ENCODE results near the gene SMARCC1. TPM values are rescaled to one million over a fixed set of nuclear protein-coding genes. Genes with fewer than 3 reads are reported as not detected.

SMARCC1 gene
- total RNA-seq, 8 experiments from 2014 or later, result 35.9 to 114 (median 55.4) TPM

DNA sequence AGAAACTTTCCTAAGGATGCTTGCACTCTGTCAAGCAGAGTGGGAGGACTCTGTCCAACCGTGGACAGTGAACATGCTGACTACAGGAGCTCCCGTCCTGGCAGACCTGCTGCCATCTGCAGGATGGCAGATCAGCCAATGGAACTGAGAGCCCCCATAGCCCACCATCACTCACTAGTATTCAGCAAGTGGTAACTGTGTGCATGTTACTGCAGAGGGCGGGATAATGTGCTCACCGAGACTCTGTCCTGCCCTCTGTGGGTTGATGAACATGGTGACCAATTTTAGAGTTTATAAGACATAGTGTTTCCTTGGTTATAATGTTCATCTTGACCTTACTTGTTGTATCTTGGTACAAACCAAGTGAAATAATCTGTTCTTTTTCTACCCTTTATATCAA, 214.5 kb downstream of the SMARCC1 start:
- in situ Hi-C loops (cut with MboI; ENCODE audit: low pct_unique_long_range_greater_than_20kb in 2 of 9, low sequenced_read_pairs in 9 of 9, unreplicated experiment in 9 of 9), result no loop called here
- ATAC-seq (replicated peaks in 6 of 8), result no peak
- no peak overlapping the region for H3K27ac ChIP-seq
- H3K4me1 ChIP-seq (replicated peaks in 1 of 2), result peaks cover 10 to 13% of the 10 kb centered on the region in 2 donors
- no peak overlapping the region for H3K4me3 ChIP-seq
- 46 to 100% (median 86%) methylated on average over 1 to 4 of the region's 4 CpGs; no CpG with 5 or more reads in 2 of the 10 experiments for WGBS, 10 experiments

DNA sequence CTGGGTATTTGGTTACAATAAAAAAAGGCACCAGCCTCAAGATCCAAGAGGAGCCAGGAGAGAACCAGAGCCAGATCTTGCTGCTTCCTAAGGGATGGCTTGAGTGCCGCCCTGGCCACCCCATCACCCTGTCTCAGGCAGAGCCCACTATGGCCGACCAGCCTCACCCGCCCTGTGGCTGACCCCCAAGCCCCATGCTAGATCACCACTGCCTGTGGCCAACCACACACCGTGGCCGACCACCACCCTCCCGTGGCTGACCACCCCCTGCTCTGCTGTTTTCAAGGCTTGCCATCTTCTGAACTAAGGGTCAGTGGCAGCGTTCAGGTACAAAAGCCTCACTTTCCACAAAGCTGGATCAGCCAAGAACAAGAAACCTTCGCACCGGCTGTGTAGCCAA, 215.0 kb downstream of the SMARCC1 start:
- no peak overlapping the region for H3K27ac ChIP-seq
- H3K4me1 ChIP-seq (replicated peaks in 1 of 2), result peaks cover 5 to 8% of the 10 kb centered on the region in 2 donors
- WGBS, 10 experiments, result 20 to 100% (median 72%) methylated on average over 1 to 7 of the region's 9 CpGs; no CpG with 5 or more reads in 6 of the 10 experiments
- ATAC-seq (replicated peaks in 6 of 8), result no peak
- H3K4me3 ChIP-seq, result no peak overlapping the region
- in situ Hi-C loops (cut with MboI; ENCODE audit: low pct_unique_long_range_greater_than_20kb in 2 of 9, low sequenced_read_pairs in 9 of 9, unreplicated experiment in 9 of 9), result no loop called here

DNA sequence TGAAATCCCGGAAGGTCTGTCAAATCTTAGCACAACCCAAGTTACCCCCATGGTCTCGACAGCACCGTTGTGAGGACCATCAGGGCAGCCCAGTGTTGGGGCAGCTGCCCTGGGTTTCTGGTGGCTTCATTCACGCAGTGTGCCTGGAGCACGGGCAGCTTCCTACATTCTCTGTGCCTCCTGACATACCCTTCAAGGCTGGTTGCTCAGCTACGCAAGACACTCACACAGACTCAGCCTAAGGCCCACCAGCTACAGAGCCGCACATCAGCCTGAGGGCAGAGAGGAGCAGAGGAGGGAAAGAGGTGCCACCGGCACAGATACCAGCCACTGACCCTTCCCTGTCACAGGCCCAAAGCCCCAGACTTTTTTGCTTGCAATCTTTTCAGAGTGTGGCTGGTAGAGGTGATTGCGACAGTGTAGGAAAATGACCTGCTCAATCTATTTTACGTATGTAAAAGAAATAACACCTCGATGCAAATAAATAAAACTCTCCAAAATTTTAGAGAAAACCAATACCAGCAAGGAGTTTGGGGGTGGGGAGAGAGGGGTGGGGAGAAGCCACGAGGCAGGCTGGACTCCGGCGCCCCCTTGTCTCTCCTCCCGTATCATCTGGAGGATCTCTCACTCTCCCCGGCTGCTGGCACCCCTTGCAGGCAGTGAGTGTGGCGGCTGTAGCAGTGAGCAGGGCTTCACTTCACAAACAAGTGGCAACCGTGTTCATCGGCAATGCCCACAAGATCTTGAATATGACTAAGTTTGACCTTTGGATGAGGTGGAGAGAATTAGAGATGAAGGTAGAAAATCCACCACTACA, 215.8 kb downstream of the SMARCC1 start:
- Histone ChIP-seq H3K27ac (no peak overlapping the region), H3K4me3 (no peak overlapping the region), H3K4me1 (replicated peaks in 1 of 2) (peaks cover 0 to 5% of the 10 kb centered on the region in 2 donors)
- WGBS, 10 experiments, result 0 to 100% (median 84%) methylated on average over 1 to 9 of the region's 19 CpGs; no CpG with 5 or more reads in 1 of the 10 experiments
- ATAC-seq (replicated peaks in 6 of 8), result peak in 3 of 8 experiments; percentile 15 to 99 (median 61)
- in situ Hi-C loops (cut with MboI; ENCODE audit: low pct_unique_long_range_greater_than_20kb in 2 of 9, low sequenced_read_pairs in 9 of 9, unreplicated experiment in 9 of 9), result no loop called here

DNA sequence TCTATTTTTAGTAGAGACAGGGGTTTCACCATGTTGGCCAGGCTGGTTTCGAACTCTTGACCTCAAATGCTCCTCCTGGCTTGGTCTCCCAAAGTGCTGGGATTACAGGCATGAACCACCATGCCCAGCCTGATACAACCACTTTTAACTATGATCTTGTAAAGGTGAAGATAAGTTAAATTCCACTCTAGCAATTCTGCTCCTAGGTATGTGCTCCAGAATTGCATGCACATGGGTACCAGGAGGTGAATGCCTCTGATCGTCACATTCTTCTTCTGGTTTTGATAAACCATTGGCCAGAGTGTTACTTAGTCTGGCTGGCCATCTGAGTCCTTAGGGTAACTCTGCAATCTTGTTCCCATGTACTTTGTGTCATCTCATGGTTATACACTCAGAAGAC, 225.3 kb downstream of the SMARCC1 start:
- H3K4me3 ChIP-seq, result no peak overlapping the region
- in situ Hi-C loops (cut with MboI; ENCODE audit: low pct_unique_long_range_greater_than_20kb in 2 of 9, low sequenced_read_pairs in 9 of 9, unreplicated experiment in 9 of 9), result no loop called here
- H3K27ac ChIP-seq, result no peak overlapping the region
- WGBS, 10 experiments, result 40 to 100% (median 86%) methylated on average over 1 to 2 of the region's 2 CpGs; no CpG with 5 or more reads in 3 of the 10 experiments
- H3K4me1 ChIP-seq (replicated peaks in 1 of 2), result no peaks in the 10 kb centered on the region
- no peak for ATAC-seq (replicated peaks in 6 of 8)

DNA sequence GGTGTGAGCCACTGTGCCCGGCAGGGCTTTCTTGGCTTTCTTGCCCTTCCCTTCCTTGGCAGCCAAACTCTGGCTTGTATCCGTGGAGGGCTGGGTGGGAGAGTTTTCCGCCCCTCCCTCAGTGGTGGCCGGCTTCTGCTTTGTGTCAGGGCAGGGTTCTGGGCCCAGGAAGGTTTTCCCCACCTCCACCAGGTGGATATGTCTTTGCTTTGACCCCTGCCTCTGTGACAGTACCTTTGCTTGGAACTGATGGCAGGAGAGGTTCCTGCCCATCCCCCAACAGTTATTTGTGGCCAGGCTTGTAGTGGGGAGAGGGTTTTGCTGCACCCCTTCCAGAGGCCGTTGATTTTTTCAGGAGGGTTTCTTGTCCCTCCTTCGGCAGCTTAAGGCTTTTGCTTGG, 227.4 kb downstream of the SMARCC1 start:
- Histone ChIP-seq H3K27ac (no peak overlapping the region), H3K4me1 (replicated peaks in 1 of 2) (no peaks in the 10 kb centered on the region), H3K4me3 (no peak overlapping the region)
- in situ Hi-C loops (cut with MboI; ENCODE audit: low pct_unique_long_range_greater_than_20kb in 2 of 9, low sequenced_read_pairs in 9 of 9, unreplicated experiment in 9 of 9), result no loop called here
- 60 to 100% (median 100%) methylated on average over 1 to 4 of the region's 6 CpGs; no CpG with 5 or more reads in 3 of the 10 experiments for WGBS, 10 experiments
- ATAC-seq (replicated peaks in 6 of 8), result no peak

- 20 to 68% (median 52%) methylated on average over 1 to 6 of the region's 7 CpGs; no CpG with 5 or more reads in 4 of the 10 experiments for WGBS, 10 experiments
- H3K4me3 ChIP-seq, result no peak overlapping the region
- no peaks in the 10 kb centered on the region for H3K4me1 ChIP-seq (replicated peaks in 1 of 2)
- no peak overlapping the region for H3K27ac ChIP-seq
- in situ Hi-C loops (cut with MboI; ENCODE audit: low pct_unique_long_range_greater_than_20kb in 2 of 9, low sequenced_read_pairs in 9 of 9, unreplicated experiment in 9 of 9), result no loop called here
- ATAC-seq (replicated peaks in 6 of 8), result peak in 5 of 8 experiments; percentile 33 to 58 (median 44)
These were observed 228.3 kb downstream of the SMARCC1 start for GRCh38 chr3:47553407-47553806.

DNA sequence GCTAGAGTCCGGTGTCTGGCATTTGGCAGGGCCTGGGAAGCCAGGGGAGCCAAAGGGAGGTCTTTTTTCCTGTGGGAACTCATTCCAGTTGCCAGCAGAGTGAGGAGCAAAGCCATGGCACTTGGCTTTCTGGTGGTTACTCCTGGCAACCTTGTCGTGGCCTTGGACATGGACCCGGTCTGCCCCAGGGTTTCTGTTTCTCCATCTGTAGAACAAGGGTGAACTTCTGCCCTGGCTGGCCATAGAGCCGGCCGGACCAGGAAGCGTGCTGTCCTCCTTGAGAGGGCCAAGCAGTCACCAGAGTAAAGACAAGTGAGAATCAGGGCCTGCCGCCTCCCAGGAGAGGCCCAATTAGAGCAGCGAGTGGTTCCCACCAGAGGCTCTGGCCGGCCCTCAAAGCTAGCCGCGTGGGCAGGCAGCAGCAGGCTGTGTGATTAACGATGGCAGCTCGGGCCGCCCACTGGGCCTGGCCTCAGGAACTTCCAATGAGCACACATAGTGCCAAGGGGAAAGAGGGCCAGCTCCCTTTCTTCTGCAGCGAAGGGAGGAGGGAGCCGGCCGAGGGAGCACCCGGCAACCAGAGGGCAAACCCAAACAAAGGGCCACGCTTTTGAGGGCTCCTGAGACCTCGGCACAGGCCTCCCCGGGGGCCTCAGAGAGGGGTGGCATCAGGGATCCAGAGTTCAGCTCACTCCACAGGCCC, 239.1 kb downstream of the SMARCC1 start:
- peak; percentile 82 to 99 (median 98) for ATAC-seq (replicated peaks in 6 of 8)
- peaks cover 11 to 14% of the 10 kb centered on the region in 2 donors for H3K4me1 ChIP-seq (replicated peaks in 1 of 2)
- H3K27ac ChIP-seq, result peak overlapping the region in 1 of 2 donors; percentile 19
- in situ Hi-C loops (cut with MboI; ENCODE audit: low pct_unique_long_range_greater_than_20kb in 2 of 9, low sequenced_read_pairs in 9 of 9, unreplicated experiment in 9 of 9), result loop anchor here in 1 of 9 experiments (25.0 kb wide), 1 partner anchor 245 kb away; the partner anchor contains the start of gene SMARCC1
- H3K4me3 ChIP-seq, result no peak overlapping the region
- 20 to 100% (median 60%) methylated on average over 1 to 8 of the region's 21 CpGs; no CpG with 5 or more reads in 1 of the 10 experiments for WGBS, 10 experiments

DNA sequence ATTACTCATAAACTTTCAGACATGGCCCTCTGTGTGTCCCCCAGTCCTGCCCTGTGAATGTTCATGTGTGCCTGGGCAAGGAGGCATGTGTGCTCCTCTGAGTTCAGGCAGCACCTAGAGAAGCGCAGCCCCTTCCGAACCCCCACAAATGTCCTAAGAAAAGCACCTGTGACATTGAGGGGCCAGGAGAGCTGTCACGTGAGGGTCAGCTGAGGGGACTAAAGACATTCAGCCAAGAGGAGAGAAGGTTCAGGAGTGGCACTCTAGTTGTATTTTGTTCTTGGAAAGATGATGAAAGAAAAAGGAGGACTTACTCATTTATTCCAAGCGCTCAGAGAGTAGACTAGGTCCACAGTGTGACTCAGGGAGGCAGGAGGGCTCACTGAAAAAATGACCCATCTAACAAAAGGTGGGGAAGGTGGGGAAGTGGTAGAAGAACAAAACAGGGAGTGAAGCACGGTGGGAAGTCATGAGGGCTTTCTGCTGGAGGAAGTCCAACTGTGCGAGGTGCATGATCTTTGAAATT, 240.0 kb downstream of the SMARCC1 start:
- no peak overlapping the region for H3K27ac ChIP-seq
- ATAC-seq (replicated peaks in 6 of 8), result no peak
- H3K4me1 ChIP-seq (replicated peaks in 1 of 2), result peaks cover 11 to 14% of the 10 kb centered on the region in 2 donors
- in situ Hi-C loops (cut with MboI; ENCODE audit: low pct_unique_long_range_greater_than_20kb in 2 of 9, low sequenced_read_pairs in 9 of 9, unreplicated experiment in 9 of 9), result loop anchor here in 1 of 9 experiments (25.0 kb wide), 1 partner anchor 246 kb away; the partner anchor contains the start of gene SMARCC1
- no peak overlapping the region for H3K4me3 ChIP-seq
- 40 to 100% (median 67%) methylated on average over 2 to 3 of the region's 6 CpGs; no CpG with 5 or more reads in 1 of the 10 experiments for WGBS, 10 experiments

GRCh38 chr3:47540281-47540680, 241.4 kb downstream of the SMARCC1 start:
- in situ Hi-C loops (cut with MboI; ENCODE audit: low pct_unique_long_range_greater_than_20kb in 2 of 9, low sequenced_read_pairs in 9 of 9, unreplicated experiment in 9 of 9), result loop anchor here in 1 of 9 experiments (25.0 kb wide), 1 partner anchor 247 kb away; the partner anchor contains the start of gene SMARCC1
- Histone ChIP-seq H3K27ac (no peak overlapping the region), H3K4me3 (no peak overlapping the region), H3K4me1 (replicated peaks in 1 of 2) (peaks cover 11 to 14% of the 10 kb centered on the region in 2 donors)
- ATAC-seq (replicated peaks in 6 of 8), result no peak
- 76 to 100% (median 100%) methylated on average over 1 to 4 of the region's 4 CpGs; no CpG with 5 or more reads in 1 of the 10 experiments for WGBS, 10 experiments

DNA sequence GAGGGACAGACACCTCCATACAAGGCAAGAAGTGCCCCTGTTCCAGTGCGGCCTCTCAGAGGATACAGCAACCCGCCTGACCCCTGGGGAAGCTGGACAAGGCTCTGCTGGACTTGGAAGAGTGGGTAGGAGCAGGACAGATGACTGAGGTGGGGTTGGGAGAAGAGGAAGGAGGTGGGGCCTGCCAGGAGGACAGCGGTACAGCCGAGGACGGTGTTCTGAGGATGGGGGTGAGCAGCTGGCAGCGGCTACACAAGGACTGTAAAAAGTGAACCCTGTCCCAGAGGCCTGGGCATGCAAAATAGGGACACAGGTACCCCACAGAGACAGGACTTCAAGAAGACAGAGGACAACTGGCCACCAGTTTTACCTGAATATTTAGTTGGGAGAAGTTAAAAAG, 244.7 kb downstream of the SMARCC1 start:
- 50 to 100% (median 70%) methylated on average over 1 to 5 of the region's 6 CpGs; no CpG with 5 or more reads in 3 of the 10 experiments for WGBS, 10 experiments
- in situ Hi-C loops (cut with MboI; ENCODE audit: low pct_unique_long_range_greater_than_20kb in 2 of 9, low sequenced_read_pairs in 9 of 9, unreplicated experiment in 9 of 9), result loop anchor here in 1 of 9 experiments (25.0 kb wide), 1 partner anchor 250 kb away; the partner anchor contains the start of gene SMARCC1
- no peak for ATAC-seq (replicated peaks in 6 of 8)
- no peaks in the 10 kb centered on the region for H3K4me1 ChIP-seq (replicated peaks in 1 of 2)
- no peak overlapping the region for H3K27ac ChIP-seq
- H3K4me3 ChIP-seq, result no peak overlapping the region

DNA sequence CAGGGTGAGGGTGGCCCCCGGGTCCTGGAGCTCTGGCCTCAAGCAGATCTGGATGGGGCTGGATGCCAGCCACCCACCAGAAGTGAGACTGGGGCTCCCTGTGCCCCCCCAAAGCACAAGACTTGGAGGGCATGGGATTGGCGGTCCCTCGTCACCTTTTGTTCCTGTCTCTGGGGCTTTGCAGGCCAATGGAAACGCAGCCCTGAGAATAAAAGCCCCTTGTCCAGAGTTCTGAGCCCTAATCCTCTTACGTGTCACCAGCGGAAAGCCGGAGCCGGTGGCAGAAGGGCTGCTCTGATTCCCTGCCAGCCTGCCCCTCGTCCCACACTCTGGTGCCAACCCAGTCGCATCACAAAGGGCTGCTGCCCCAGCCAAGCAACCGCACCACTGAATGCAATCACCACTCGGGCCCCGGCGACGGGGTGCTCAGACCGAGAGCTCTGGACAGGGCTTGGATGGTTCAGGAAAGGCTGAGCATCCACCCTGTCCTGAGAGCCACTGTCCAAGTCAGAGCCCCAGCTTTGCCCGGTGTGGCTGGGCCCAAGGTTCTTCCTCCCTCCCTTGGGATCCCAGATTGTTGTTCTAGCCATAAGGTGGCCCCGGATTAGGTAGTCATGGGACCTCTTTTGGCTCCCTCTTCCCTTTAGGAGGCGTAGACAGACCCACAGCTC, 245.3 kb downstream of the SMARCC1 start:
- no peak overlapping the region for H3K27ac ChIP-seq
- H3K4me1 ChIP-seq (replicated peaks in 1 of 2), result no peaks in the 10 kb centered on the region
- in situ Hi-C loops (cut with MboI; ENCODE audit: low pct_unique_long_range_greater_than_20kb in 2 of 9, low sequenced_read_pairs in 9 of 9, unreplicated experiment in 9 of 9), result loop anchor here in 1 of 9 experiments (25.0 kb wide), 1 partner anchor 251 kb away; the partner anchor contains the start of gene SMARCC1
- 40 to 100% (median 92%) methylated on average over 1 to 7 of the region's 19 CpGs; no CpG with 5 or more reads in 3 of the 10 experiments for WGBS, 10 experiments
- H3K4me3 ChIP-seq, result no peak overlapping the region
- peak in 1 of 8 experiments; percentile 23 for ATAC-seq (replicated peaks in 6 of 8)
